B cell (primary cell): ENCODE results near the gene MCAM.

Source experiments
- EZH2 ChIP-seq: IDR thresholded peaks from 2 replicates; pipeline ENCODE4 v1.6.1; 2012; ENCODE audit warnings: borderline replicate concordance, low read depth, mild to moderate bottlenecking, moderate library complexity, low read length; ENCODE audit not compliant: insufficient read depth, poor library complexity, severe bottlenecking
- TF ChIP-seq, protein P1 (sequence below): fragments of 200-600 bp; IDR thresholded peaks from one replicate; pipeline ENCODE4 v1.8.0; 2022; ENCODE audit warnings: antibody characterized with exemption, mild to moderate bottlenecking

GRCh38 chr11:119293461-119293860, 23.5 kb downstream of the MCAM start:
- TF ChIP-seq, protein P1, sequence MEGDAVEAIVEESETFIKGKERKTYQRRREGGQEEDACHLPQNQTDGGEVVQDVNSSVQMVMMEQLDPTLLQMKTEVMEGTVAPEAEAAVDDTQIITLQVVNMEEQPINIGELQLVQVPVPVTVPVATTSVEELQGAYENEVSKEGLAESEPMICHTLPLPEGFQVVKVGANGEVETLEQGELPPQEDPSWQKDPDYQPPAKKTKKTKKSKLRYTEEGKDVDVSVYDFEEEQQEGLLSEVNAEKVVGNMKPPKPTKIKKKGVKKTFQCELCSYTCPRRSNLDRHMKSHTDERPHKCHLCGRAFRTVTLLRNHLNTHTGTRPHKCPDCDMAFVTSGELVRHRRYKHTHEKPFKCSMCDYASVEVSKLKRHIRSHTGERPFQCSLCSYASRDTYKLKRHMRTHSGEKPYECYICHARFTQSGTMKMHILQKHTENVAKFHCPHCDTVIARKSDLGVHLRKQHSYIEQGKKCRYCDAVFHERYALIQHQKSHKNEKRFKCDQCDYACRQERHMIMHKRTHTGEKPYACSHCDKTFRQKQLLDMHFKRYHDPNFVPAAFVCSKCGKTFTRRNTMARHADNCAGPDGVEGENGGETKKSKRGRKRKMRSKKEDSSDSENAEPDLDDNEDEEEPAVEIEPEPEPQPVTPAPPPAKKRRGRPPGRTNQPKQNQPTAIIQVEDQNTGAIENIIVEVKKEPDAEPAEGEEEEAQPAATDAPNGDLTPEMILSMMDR: no peak
- no peak for TF ChIP-seq EZH2
